Spleen (tissue), 11 donors: ENCODE results near the gene SEMA3B. TPM values are rescaled to one million over a fixed set of nuclear protein-coding genes. Genes with fewer than 3 reads are reported as not detected.
A peak's percentile ranks its signal among the peaks of the same experiment; 100 is the strongest.

Experiments
- DNase-seq: peaks from one replicate; pipeline ENCODE4 v3.0.0-alpha.2; 2020
- H3K27ac ChIP-seq, 8 donors: fragments of 200-600 bp; sonication (generic) in 7 of 8; 1 replicate in 4 of 8; 2 replicates in 4 of 8; pipeline versions ENCODE4 v1.5.0 to v1.8.0; 2016 to 2021; ENCODE audit warnings: inconsistent platforms in 4 of 8, mild to moderate bottlenecking in 4 of 8, moderate library complexity in 1 of 8
- H3K27me3 ChIP-seq, 7 donors: fragments of 200-600 bp; sonication (generic) in 6 of 7; replicated peaks in 1 of 7; 1 replicate in 4 of 7; 2 replicates in 3 of 7; pipeline versions ENCODE4 v1.5.0 to v1.8.0; 2016 to 2021; ENCODE audit warnings: inconsistent platforms in 3 of 7, mild to moderate bottlenecking in 1 of 7
- H3K36me3 ChIP-seq, 6 donors: fragments of 200-600 bp; sonication (generic) in 5 of 6; 1 replicate in 4 of 6; 2 replicates in 2 of 6; pipeline versions ENCODE4 v1.5.0 to v1.8.0; 2016 to 2021; ENCODE audit warnings: inconsistent platforms in 2 of 6
- H3K4me1 ChIP-seq, 6 donors: fragments of 200-600 bp; sonication (generic) in 5 of 6; 1 replicate in 3 of 6; 2 replicates in 3 of 6; pipeline versions ENCODE4 v1.5.0 to v1.8.0; 2016 to 2021; ENCODE audit warnings: inconsistent platforms in 3 of 6
- H3K4me3 ChIP-seq, 8 donors: fragments of 200-600 bp; sonication (generic) in 7 of 8; 1 replicate in 4 of 8; 2 replicates in 4 of 8; pipeline versions ENCODE4 v1.5.0 to v1.8.0; 2016 to 2021; ENCODE audit warnings: inconsistent platforms in 4 of 8, mild to moderate bottlenecking in 4 of 8, moderate library complexity in 2 of 8
- H3K9me3 ChIP-seq, 8 donors: fragments of 200-600 bp; sonication (generic) in 7 of 8; 1 replicate in 4 of 8; 2 replicates in 4 of 8; pipeline versions ENCODE4 v1.5.0 to v1.8.0; 2016 to 2021; ENCODE audit warnings: inconsistent platforms in 4 of 8
- POLR2A ChIP-seq, 3 donors: fragments of 450-650 bp; IDR thresholded peaks; one replicate each; pipeline ENCODE4 v1.5.1; 2017; ENCODE audit warnings: antibody characterized with exemption in 3 of 3, mild to moderate bottlenecking in 1 of 3
- POLR2AphosphoS5 ChIP-seq, 3 donors: sonication (generic); formaldehyde crosslinking; IDR thresholded peaks; one replicate each; pipeline ENCODE4 v1.5.1; 2017; ENCODE audit warnings: antibody characterized with exemption in 3 of 3
- WGBS, 5 donors: extraction: QIAGEN DNeasy Blood & Tissue Kit in 3 of 5; methylation state at CpG; one replicate each; pipeline versions ENCODE4 v1.1.5 to v1.1.7; 2013 to 2018; 5-methylcytosine and 5-hydroxymethylcytosine counted together
- intact Hi-C: fragments of 100-400 bp; cut with DNase I; formaldehyde crosslinking; loops from one replicate; pipeline ENCODE4 v1.15.0; 2023; ENCODE audit warnings: low total_unique reads
- polyA plus RNA-seq, 3 donors: library from polyadenylated mRNA; stranded (reverse); fragments of 200-250 nt; gene quantifications; one replicate each; pipeline ENCODE4 v1.2.1, GENCODE V29; 2013
- total RNA-seq, 7 donors: library from RNA; depleted of rRNA in 3 of 7; stranded (reverse); fragments of >200 nt in 3 of 7; fragmentation: NEBNext Ultra II Directional in 4 of 7; extraction: Animal tissue kit (Norgen Biotek cat#: 25700) in 4 of 7; gene quantifications; one replicate each; pipeline versions ENCODE4 v1.1.0 to v1.2.1, GENCODE V29; 2016 to 2021
- TF ChIP-seq, protein P1 (sequence below), 11 experiments: fragments of 200-600 bp in 7 of 11; fragments of 450-650 bp in 4 of 11; sonication (generic) in 4 of 11; IDR thresholded peaks in 8 of 11; conservative IDR thresholded peaks in 3 of 11; 1 replicate in 7 of 11; 2 replicates in 4 of 11; pipeline versions ENCODE4 v1.4.0 to v1.8.0; 2016 to 2021; ENCODE audit warnings: antibody characterized with exemption in 11 of 11, inconsistent platforms in 4 of 11, mild to moderate bottlenecking in 1 of 11
- donor health status: healthy with polysubstance abuse.
- donor health status: DM: no; HTN: no; CAD: no; lungs with moderate emphysema.
- donor health status: DM: no; HTN: no; CAD: no.
- donor health status: Bipolar disorder and iron deficiency.
- donor health status: healthy.
- donor health status: DM: no; HTN: no; CAD: no.
- donor health status: DM: yes; HTN: yes; CAD: no.

The SEMA3B gene
- total and polyA plus RNA-seq, 10 donors = 2.2 to 14.5 (median 4.0) TPM

DNA sequence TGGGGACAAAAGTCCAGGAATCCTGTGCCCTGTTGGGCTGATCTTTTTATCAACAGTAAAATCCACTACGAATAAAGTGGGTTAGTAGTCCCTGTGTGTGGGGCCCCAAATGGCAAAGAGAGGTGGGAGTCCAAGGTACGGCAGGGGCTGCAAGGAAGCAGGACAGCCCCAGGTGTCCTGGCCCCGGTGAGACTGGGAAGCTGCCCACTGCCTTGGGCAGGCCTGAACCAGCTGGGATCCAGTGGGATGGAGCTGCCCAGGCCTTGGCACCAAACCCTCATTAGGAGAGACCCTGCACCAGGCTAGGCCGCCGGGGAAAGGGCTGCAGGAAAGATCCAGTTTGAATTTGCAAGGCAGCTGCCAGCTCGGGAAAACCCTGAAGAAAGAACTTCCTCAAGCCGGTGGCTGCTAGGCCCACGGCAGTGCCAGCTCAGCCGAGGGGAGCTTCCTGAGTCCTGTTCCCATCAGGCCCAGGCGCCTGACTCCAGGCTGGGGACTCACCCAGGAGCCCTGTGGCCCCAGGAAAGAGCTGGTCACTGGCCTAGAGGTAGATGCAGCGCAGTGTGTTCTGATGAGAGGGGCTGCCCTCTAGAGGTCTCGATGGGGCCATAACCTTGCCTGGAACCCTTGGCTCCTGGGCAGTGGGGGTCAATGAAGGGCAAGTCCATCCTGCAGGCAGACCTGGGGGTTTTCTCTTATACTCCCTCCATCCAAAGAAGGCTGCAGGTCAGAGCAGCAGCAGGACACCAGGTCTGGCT lies 47.4 kb upstream of the SEMA3B start:
- Histone ChIP-seq H3K27me3 (no peaks in the 10 kb centered on the region), H3K4me3 (no peak overlapping the region), H3K4me1 (peaks cover 2 to 21% (median 9%) of the 10 kb centered on the region in 6 donors), H3K9me3 (no peaks in the 10 kb centered on the region), H3K27ac (no peak overlapping the region), H3K36me3 (no peaks in the 10 kb centered on the region)
- TF ChIP-seq POLR2AphosphoS5 (IDR thresholded peaks at IDR 0.05) = no peak
- TF ChIP-seq POLR2A (IDR thresholded peaks at IDR 0.05) = no peak
- TF ChIP-seq, protein P1, sequence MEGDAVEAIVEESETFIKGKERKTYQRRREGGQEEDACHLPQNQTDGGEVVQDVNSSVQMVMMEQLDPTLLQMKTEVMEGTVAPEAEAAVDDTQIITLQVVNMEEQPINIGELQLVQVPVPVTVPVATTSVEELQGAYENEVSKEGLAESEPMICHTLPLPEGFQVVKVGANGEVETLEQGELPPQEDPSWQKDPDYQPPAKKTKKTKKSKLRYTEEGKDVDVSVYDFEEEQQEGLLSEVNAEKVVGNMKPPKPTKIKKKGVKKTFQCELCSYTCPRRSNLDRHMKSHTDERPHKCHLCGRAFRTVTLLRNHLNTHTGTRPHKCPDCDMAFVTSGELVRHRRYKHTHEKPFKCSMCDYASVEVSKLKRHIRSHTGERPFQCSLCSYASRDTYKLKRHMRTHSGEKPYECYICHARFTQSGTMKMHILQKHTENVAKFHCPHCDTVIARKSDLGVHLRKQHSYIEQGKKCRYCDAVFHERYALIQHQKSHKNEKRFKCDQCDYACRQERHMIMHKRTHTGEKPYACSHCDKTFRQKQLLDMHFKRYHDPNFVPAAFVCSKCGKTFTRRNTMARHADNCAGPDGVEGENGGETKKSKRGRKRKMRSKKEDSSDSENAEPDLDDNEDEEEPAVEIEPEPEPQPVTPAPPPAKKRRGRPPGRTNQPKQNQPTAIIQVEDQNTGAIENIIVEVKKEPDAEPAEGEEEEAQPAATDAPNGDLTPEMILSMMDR (IDR thresholded peaks at IDR 0.05 in 8 of 11, conservative IDR thresholded peaks at IDR 0.05 in 3 of 11) = no peak
- intact Hi-C loops = no loop called here
- DNase-seq = no peak
- 47 to 57% (median 52%) methylated on average over 2 to 12 of the region's 12 CpGs for whole genome bisulfite sequencing, 5 donors

DNA sequence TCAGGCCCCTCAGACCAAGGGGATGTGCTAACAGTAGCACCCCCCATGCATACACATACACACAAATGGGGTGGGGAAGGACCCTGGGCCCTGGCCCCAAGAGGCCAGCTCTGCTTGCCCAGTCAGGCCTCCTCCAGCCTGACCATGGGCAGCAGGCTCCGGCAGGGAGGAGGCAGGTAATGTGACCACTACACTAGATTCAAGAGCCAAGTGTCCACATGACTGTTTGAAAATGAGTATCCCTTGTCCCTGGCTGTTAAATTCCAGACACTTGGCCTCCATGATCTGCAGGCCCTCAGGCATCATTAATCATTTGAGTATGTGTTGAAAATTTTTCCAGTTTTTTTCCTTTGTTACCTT lies 46.8 kb upstream of the SEMA3B start:
- intact Hi-C loops = no loop called here
- H3K4me3 ChIP-seq = no peak overlapping the region
- DNase-seq = no peak
- H3K27ac ChIP-seq = no peak overlapping the region
- no peaks in the 10 kb centered on the region for H3K27me3 ChIP-seq
- H3K36me3 ChIP-seq = no peaks in the 10 kb centered on the region
- TF ChIP-seq POLR2A (IDR thresholded peaks at IDR 0.05) = no peak
- TF ChIP-seq POLR2AphosphoS5 (IDR thresholded peaks at IDR 0.05) = no peak
- TF ChIP-seq, protein P1 (IDR thresholded peaks at IDR 0.05 in 8 of 11, conservative IDR thresholded peaks at IDR 0.05 in 3 of 11) = no peak
- 72 to 100% (median 85%) methylated on average over 1 of the region's 1 CpG for WGBS, 5 donors
- no peaks in the 10 kb centered on the region for H3K9me3 ChIP-seq
- peaks cover 7 to 26% (median 15%) of the 10 kb centered on the region in 6 donors for H3K4me1 ChIP-seq

DNA sequence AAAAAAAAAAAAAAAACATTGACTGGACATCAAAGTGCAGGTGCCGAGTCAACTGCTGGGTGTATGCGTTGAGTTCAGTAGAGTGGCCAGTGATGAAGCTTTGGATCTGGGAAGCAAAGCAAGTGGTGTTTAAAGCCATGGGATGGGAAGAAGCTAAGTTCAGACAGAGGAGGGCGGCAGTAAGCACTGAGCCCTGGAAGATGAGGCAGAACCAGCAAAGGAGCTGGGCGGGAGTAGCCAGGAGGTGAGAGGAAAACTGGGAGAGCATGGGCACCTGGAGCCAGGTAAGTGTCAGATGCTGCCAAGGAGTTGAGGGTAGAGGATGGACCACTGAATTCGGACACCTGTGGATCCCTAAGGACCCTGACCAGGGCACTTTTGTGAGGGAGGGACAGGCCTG lies 44.3 kb upstream of the SEMA3B start:
- Histone ChIP-seq H3K27me3 (no peaks in the 10 kb centered on the region), H3K4me1 (peaks cover 7 to 51% (median 31%) of the 10 kb centered on the region in 6 donors), H3K9me3 (no peaks in the 10 kb centered on the region), H3K36me3 (no peaks in the 10 kb centered on the region), H3K4me3 (no peak overlapping the region), H3K27ac (no peak overlapping the region)
- 69 to 88% (median 80%) methylated on average over 5 of the region's 5 CpGs for WGBS, 5 donors
- intact Hi-C loops = loop anchor here (5.0 kb wide), 2 partner anchors 32 to 48 kb away; partner anchors contain the start of gene GNAT1
- no peak for DNase-seq
- TF ChIP-seq, protein P1 (IDR thresholded peaks at IDR 0.05 in 8 of 11, conservative IDR thresholded peaks at IDR 0.05 in 3 of 11) = no peak
- no peak for TF ChIP-seq POLR2A (IDR thresholded peaks at IDR 0.05)
- TF ChIP-seq POLR2AphosphoS5 (IDR thresholded peaks at IDR 0.05) = no peak

DNA sequence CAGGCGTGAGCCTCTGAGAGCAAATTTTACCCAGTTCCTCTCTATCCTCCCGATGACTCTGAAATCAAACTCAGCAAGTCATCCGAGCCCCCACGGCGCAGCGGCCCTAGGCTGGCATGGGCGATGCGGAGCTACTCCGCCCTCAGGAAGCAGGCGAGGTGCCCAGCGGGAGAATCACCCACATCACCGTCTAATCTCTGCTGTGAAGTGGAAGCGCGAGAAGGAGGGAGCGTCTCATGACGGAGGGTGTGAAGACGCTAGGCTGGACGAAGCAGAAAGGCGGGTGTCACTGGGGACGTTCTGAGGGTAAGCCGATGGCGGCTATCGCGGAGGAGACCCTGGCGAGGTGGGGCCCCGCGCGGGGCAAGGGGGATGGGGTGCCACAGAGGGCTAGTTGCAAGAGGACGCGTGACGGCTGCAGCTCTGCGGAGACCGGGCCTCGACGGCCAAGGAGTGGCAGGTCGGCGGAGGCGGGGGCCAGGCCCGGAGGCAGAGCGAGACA lies 42.0 kb upstream of the SEMA3B start:
- intact Hi-C loops = loop anchor here (5.0 kb wide), 2 partner anchors 35 to 45 kb away; partner anchors contain the start of gene GNAT1
- H3K9me3 ChIP-seq = no peaks in the 10 kb centered on the region
- TF ChIP-seq POLR2A (IDR thresholded peaks at IDR 0.05) (no peak), POLR2AphosphoS5 (IDR thresholded peaks at IDR 0.05) (no peak)
- TF ChIP-seq, protein P1 (IDR thresholded peaks at IDR 0.05 in 8 of 11, conservative IDR thresholded peaks at IDR 0.05 in 3 of 11) = no peak
- 0 to 1% (median 1%) methylated on average over 32 to 40 of the region's 40 CpGs for WGBS, 5 donors
- no peaks in the 10 kb centered on the region for H3K36me3 ChIP-seq
- peak overlapping the region; percentile 62 to 79 (median 72) for H3K4me3 ChIP-seq
- no peak for DNase-seq
- peak overlapping the region; percentile 23 to 92 (median 84) for H3K27ac ChIP-seq
- H3K4me1 ChIP-seq = peaks cover 7 to 62% (median 48%) of the 10 kb centered on the region in 6 donors
- no peaks in the 10 kb centered on the region for H3K27me3 ChIP-seq
